Parathyroid adenoma (tissue), 2 donors: Measurements from ENCODE around the gene CDK3.

ENCODE experiments used
- H2AFZ ChIP-seq: fragments of 300-600 bp; sonication (generic); one replicate; pipeline ENCODE4 v1.7.0; 2017; ENCODE audit warnings: antibody characterized with exemption, mild to moderate bottlenecking
- H3K27ac ChIP-seq: fragments of 300-600 bp; sonication (generic); one replicate; pipeline ENCODE4 v1.7.0; 2017
- H3K27me3 ChIP-seq: fragments of 300-600 bp; sonication (generic); one replicate; pipeline ENCODE4 v1.7.0; 2017; ENCODE audit warnings: low read length; ENCODE audit not compliant: control insufficient read depth, insufficient read depth
- H3K36me3 ChIP-seq: fragments of 300-600 bp; sonication (generic); one replicate; pipeline ENCODE4 v1.7.0; 2017; ENCODE audit warnings: low read length; ENCODE audit not compliant: control insufficient read depth, insufficient read depth
- H3K4me1 ChIP-seq: fragments of 300-600 bp; sonication (generic); one replicate; pipeline ENCODE4 v1.7.0; 2017; ENCODE audit warnings: control low read depth
- H3K4me2 ChIP-seq: fragments of 300-600 bp; sonication (generic); one replicate; pipeline ENCODE4 v1.7.0; 2017; ENCODE audit warnings: low read length
- H3K4me3 ChIP-seq: fragments of 300-600 bp; sonication (generic); one replicate; pipeline ENCODE4 v1.7.0; 2017; ENCODE audit warnings: low read depth, low read length
- H3K79me2 ChIP-seq: fragments of 300-600 bp; sonication (generic); one replicate; pipeline ENCODE4 v1.7.0; 2017; ENCODE audit warnings: control low read depth
- H3K9ac ChIP-seq: fragments of 300-600 bp; sonication (generic); one replicate; pipeline ENCODE4 v1.7.0; 2017; ENCODE audit warnings: mild to moderate bottlenecking
- H3K9me3 ChIP-seq: fragments of 300-600 bp; sonication (generic); one replicate; pipeline ENCODE4 v1.7.0; 2017; ENCODE audit warnings: low read length; ENCODE audit not compliant: control insufficient read depth
- CTCF ChIP-seq: fragments of 300-600 bp; sonication (generic); IDR thresholded peaks from one replicate; pipeline ENCODE4 v1.7.0; 2017; ENCODE audit warnings: antibody characterized with exemption, mild to moderate bottlenecking
- donor health status: primary hyperparathyroidism.

Gene CDK3

GRCh38 chr17:76053246-76054111 lies 52.8 kb downstream of the CDK3 start:
- Histone ChIP-seq H3K4me3 (no peak overlapping the region), H3K27ac (no peak overlapping the region), H3K36me3 (no peaks in the 10 kb centered on the region)

GRCh38 chr17:76054112-76054476 lies 53.4 kb downstream of the CDK3 start:
- no peaks in the 10 kb centered on the region for H3K27me3 ChIP-seq
- TF ChIP-seq CTCF = no peak
- no peak overlapping the region for H2AFZ ChIP-seq
- H3K9ac ChIP-seq = no peak overlapping the region
- no peak overlapping the region for H3K27ac ChIP-seq
- peaks cover 12% of the 10 kb centered on the region for H3K79me2 ChIP-seq
- H3K4me2 ChIP-seq = no peak overlapping the region
- H3K4me3 ChIP-seq = no peak overlapping the region
- H3K36me3 ChIP-seq = no peaks in the 10 kb centered on the region
- no peaks in the 10 kb centered on the region for H3K9me3 ChIP-seq
- peaks cover 6% of the 10 kb centered on the region for H3K4me1 ChIP-seq

More at GRCh38 chr17:76053246-76054111, 52.8 kb downstream of the CDK3 start:
- Histone ChIP-seq H2AFZ (no peak overlapping the region), H3K4me2 (no peak overlapping the region), H3K27me3 (no peaks in the 10 kb centered on the region), H3K4me1 (peaks cover 6% of the 10 kb centered on the region), H3K9me3 (no peaks in the 10 kb centered on the region), H3K79me2 (peaks cover 8% of the 10 kb centered on the region), H3K9ac (no peak overlapping the region)
- TF ChIP-seq CTCF = no peak
